MM.1S (cell line): ENCODE results near the gene ADGRV1.

Source experiments
- DNase-seq: peaks from one replicate; pipeline ENCODE4 v3.0.0-alpha.2; 2015
- H2AFZ ChIP-seq: fragments of 300-600 bp; sonication (generic); 2 replicates; pipeline ENCODE4 v1.6.0; 2016; ENCODE audit warnings: antibody characterized with exemption, low read length
- H3F3A ChIP-seq: fragments of 300-600 bp; sonication (generic); 2 replicates; pipeline ENCODE4 v1.6.1; 2016; ENCODE audit warnings: mild to moderate bottlenecking, antibody characterized with exemption, low read length, moderate library complexity, mixed read lengths; ENCODE audit not compliant: insufficient read depth
- H3K27ac ChIP-seq: fragments of 300-600 bp; sonication (generic); 2 replicates; pipeline ENCODE4 v1.5.1; 2016; ENCODE audit warnings: mild to moderate bottlenecking, low read length
- H3K27me3 ChIP-seq: fragments of 300-600 bp; sonication (generic); replicated peaks from 2 replicates; pipeline ENCODE4 v1.6.0; 2016; ENCODE audit warnings: low read length; ENCODE audit not compliant: insufficient read depth
- H3K36me3 ChIP-seq: fragments of 300-600 bp; sonication (generic); replicated peaks from 2 replicates; pipeline ENCODE4 v1.6.1; 2016; ENCODE audit warnings: mild to moderate bottlenecking, low read length, mixed read lengths; ENCODE audit not compliant: insufficient read depth
- H3K4me1 ChIP-seq: fragments of 300-600 bp; sonication (generic); 2 replicates; pipeline ENCODE4 v1.6.1; 2016; ENCODE audit warnings: low read length, mixed read lengths
- H3K4me2 ChIP-seq: fragments of 300-600 bp; sonication (generic); 2 replicates; pipeline ENCODE4 v1.6.0; 2016; ENCODE audit warnings: low read depth, low read length
- H3K4me3 ChIP-seq: fragments of 300-600 bp; sonication (generic); 2 replicates; pipeline ENCODE4 v1.5.1; 2016; ENCODE audit warnings: low read length, mixed read lengths
- H3K79me2 ChIP-seq: fragments of 300-600 bp; sonication (generic); 2 replicates; pipeline ENCODE4 v1.6.1; 2016; ENCODE audit warnings: mixed run types, low read length, mixed read lengths
- H3K9ac ChIP-seq: fragments of 300-600 bp; sonication (generic); 2 replicates; pipeline ENCODE4 v1.6.1; 2016; ENCODE audit warnings: low read length, mixed read lengths
- H3K9me2 ChIP-seq: fragments of 300-600 bp; sonication (generic); replicated peaks from 2 replicates; pipeline ENCODE4 v1.6.1; 2016; ENCODE audit warnings: mild to moderate bottlenecking, low read length, mixed read lengths; ENCODE audit not compliant: insufficient read depth
- H3K9me3 ChIP-seq: fragments of 300-600 bp; sonication (generic); replicated peaks from 2 replicates; pipeline ENCODE4 v1.6.1; 2016; ENCODE audit warnings: mild to moderate bottlenecking, low read length, mixed read lengths; ENCODE audit not compliant: insufficient read depth
- H4K20me1 ChIP-seq: fragments of 300-600 bp; sonication (generic); 2 replicates; pipeline ENCODE4 v1.6.1; 2016; ENCODE audit warnings: mild to moderate bottlenecking, low read length, moderate library complexity, mixed read lengths; ENCODE audit not compliant: insufficient read depth
- EZH2 ChIP-seq: fragments of 300-600 bp; sonication (generic); optimal IDR thresholded peaks from 2 replicates; pipeline ENCODE3; 2017; ENCODE audit warnings: low read depth, mild to moderate bottlenecking, antibody characterized with exemption, low read length, mixed read lengths
- EZH2phosphoT487 ChIP-seq: fragments of 300-600 bp; sonication (generic); IDR thresholded peaks from 2 replicates; pipeline ENCODE4 v1.6.1; 2018; ENCODE audit warnings: antibody characterized with exemption, low read length
- TF ChIP-seq, protein P1 (sequence below): fragments of 300-600 bp; sonication (generic); IDR thresholded peaks from 2 replicates; pipeline ENCODE4 v1.5.1; 2016; ENCODE audit warnings: antibody characterized with exemption, low read length, mixed read lengths

Gene ADGRV1

GRCh38 chr5:90514520-90514919, 44.1 kb upstream of the ADGRV1 start:
- no peak overlapping the region for H3K9ac ChIP-seq
- H2AFZ ChIP-seq: no peak overlapping the region
- H3K9me2 ChIP-seq: no peaks in the 10 kb centered on the region
- no peaks in the 10 kb centered on the region for H4K20me1 ChIP-seq
- H3K4me1 ChIP-seq: peaks cover 9% of the 10 kb centered on the region
- no peaks in the 10 kb centered on the region for H3K9me3 ChIP-seq
- DNase-seq: no peak
- H3K27me3 ChIP-seq: no peaks in the 10 kb centered on the region
- no peak overlapping the region for H3K4me2 ChIP-seq
- TF ChIP-seq EZH2 (no peak), EZH2phosphoT487 (no peak)
- TF ChIP-seq, protein P1, sequence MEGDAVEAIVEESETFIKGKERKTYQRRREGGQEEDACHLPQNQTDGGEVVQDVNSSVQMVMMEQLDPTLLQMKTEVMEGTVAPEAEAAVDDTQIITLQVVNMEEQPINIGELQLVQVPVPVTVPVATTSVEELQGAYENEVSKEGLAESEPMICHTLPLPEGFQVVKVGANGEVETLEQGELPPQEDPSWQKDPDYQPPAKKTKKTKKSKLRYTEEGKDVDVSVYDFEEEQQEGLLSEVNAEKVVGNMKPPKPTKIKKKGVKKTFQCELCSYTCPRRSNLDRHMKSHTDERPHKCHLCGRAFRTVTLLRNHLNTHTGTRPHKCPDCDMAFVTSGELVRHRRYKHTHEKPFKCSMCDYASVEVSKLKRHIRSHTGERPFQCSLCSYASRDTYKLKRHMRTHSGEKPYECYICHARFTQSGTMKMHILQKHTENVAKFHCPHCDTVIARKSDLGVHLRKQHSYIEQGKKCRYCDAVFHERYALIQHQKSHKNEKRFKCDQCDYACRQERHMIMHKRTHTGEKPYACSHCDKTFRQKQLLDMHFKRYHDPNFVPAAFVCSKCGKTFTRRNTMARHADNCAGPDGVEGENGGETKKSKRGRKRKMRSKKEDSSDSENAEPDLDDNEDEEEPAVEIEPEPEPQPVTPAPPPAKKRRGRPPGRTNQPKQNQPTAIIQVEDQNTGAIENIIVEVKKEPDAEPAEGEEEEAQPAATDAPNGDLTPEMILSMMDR: no peak
- 0 out of 2 replicates have a peak, but pooled peaks cover 8% of the 10 kb centered on the region for H3F3A ChIP-seq
- H3K27ac ChIP-seq: no peak overlapping the region
- no peak overlapping the region for H3K4me3 ChIP-seq
- H3K79me2 ChIP-seq: no peaks in the 10 kb centered on the region
- H3K36me3 ChIP-seq: no peaks in the 10 kb centered on the region

DNA sequence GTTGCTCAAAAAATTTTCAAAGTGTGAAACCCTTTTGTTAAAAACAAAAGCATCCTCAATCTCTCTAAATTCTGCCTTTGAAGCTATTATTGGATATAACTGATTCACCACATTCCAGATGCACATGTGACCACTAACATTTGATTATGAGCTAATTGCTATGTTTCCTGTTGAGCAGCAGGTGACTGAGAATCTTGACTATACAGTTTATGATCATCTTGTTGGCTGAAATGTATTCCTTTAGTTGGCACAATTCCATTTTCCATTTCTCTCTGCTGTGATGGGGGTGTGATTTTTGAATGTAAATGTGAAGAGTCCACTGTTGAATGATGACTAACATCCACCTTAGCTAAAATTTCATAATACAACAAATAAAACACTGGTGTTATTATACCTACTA, 39.9 kb upstream of the ADGRV1 start:
- DNase-seq: peak; percentile 71
- no peaks in the 10 kb centered on the region; the same call in 1 of the 2 replicates for H3K36me3 ChIP-seq
- H3K4me3 ChIP-seq: no peak overlapping the region

DNA sequence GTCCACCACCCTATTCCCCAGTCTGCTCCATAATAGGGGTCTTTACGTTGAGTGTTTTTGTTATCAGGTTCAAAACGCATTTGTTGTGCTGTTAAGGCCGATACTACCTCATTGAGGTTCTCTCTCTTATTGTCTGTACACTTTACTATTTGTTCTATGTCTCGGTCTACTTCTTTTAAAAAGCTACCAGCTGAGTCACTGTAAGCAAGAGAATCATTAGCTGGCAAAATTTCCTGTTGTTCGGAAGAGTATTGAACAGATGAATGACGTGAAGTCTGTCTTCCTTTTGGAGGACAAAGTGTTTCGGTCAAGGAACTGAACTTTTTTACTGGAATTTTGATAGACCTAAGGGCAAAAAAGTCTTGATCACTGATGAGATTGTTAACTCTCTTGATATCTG, 39.5 kb upstream of the ADGRV1 start:
- no peak overlapping the region for H3K9ac ChIP-seq
- no peaks in the 10 kb centered on the region for H3K27me3 ChIP-seq
- no peaks in the 10 kb centered on the region for H3K9me2 ChIP-seq
- no peaks in the 10 kb centered on the region; the same call in 1 of the 2 replicates for H3K36me3 ChIP-seq
- TF ChIP-seq, protein P1: no peak
- TF ChIP-seq EZH2phosphoT487 (no peak), EZH2 (no peak)
- peak overlapping the region; percentile 57; the same call in 1 of the 2 replicates for H3K27ac ChIP-seq
- H3K79me2 ChIP-seq: peaks cover 5% of the 10 kb centered on the region; the same call in 1 of the 2 replicates
- H3K4me2 ChIP-seq: peak overlapping the region; percentile 45
- no peak overlapping the region for H2AFZ ChIP-seq
- H3K4me3 ChIP-seq: no peak overlapping the region; the same call in 1 of the 2 replicates
- H3F3A ChIP-seq: 0 out of 2 replicates have a peak, but pooled peaks cover 8% of the 10 kb centered on the region
- no peaks in the 10 kb centered on the region for H3K9me3 ChIP-seq
- H4K20me1 ChIP-seq: no peaks in the 10 kb centered on the region
- DNase-seq: no peak
- peaks cover 12% of the 10 kb centered on the region for H3K4me1 ChIP-seq

More for the DNA sequence above, 39.9 kb upstream of the ADGRV1 start:
- TF ChIP-seq EZH2phosphoT487: no peak
- no peak for TF ChIP-seq EZH2
- TF ChIP-seq, protein P1: no peak
- Histone ChIP-seq H3K9me3 (no peaks in the 10 kb centered on the region), H4K20me1 (no peaks in the 10 kb centered on the region), H3K27ac (peak overlapping the region; percentile 57; the same call in 1 of the 2 replicates), H3K4me2 (peak overlapping the region; percentile 45), H3K9me2 (no peaks in the 10 kb centered on the region), H3F3A (0 out of 2 replicates have a peak, but pooled peaks cover 8% of the 10 kb centered on the region), H2AFZ (no peak overlapping the region), H3K4me1 (peaks cover 12% of the 10 kb centered on the region), H3K27me3 (no peaks in the 10 kb centered on the region), H3K79me2 (peaks cover 5% of the 10 kb centered on the region; the same call in 1 of the 2 replicates), H3K9ac (no peak overlapping the region)
